CD4-positive, alpha-beta T cell treated with Interleukin-17A for 4 hours (primary cell): ENCODE measurements around the gene MAST4.

Experiments used
- DNase-seq: peaks from one replicate; pipeline ENCODE4 v3.0.0-alpha.2; 2020; ENCODE audit warnings: mixed read lengths

MAST4 gene

GRCh38 chr5:66606713-66607112, 10.5 kb downstream of the MAST4 start:
- no peak for DNase-seq

DNA sequence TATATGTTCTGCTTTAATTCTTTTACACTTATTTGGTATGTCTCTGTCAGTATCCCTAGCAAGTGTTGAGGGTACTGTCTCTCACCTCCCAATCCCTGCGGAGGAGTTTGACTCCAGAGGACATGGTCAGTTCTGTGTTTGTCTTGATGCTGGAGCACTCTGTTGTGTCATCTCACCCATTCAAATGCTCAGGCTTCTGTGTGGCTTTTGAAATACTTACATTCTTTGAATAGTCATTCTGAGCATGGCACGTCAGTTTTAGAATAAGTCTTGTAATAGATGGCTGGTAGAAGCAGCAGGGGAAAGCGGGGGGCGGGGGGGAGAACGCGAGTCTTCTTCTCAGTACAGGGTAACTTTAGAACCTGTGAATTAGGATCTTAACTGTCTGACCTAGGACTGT, 12.3 kb downstream of the MAST4 start:
- DNase-seq: no peak

GRCh38 chr5:66609615-66610014, 13.4 kb downstream of the MAST4 start:
- DNase-seq: no peak

GRCh38 chr5:66612226-66612625, 16.0 kb downstream of the MAST4 start:
- no peak for DNase-seq

DNA sequence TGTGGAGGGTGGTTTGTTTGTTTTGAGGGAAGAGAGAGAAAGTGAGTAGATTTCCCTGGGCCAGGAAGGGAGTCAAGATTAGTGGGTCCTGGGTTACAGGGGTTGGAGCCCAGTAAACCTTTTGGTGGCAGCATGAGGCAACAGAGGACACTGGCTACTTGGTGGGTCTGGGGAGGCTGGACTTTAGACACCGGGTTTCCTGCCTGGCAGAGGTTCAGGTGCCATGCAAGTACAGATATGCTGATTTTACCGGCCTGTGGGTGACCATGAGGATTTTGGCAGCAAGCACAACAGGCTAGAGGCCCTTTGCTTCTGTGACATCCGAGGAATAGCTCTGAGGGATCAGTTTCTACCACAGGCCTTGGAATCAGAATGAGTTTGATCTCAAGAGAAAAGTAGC, 18.9 kb downstream of the MAST4 start:
- no peak for DNase-seq

- DNase-seq: no peak
Measured at GRCh38 chr5:66615894-66616293, 19.7 kb downstream of the MAST4 start.

DNA sequence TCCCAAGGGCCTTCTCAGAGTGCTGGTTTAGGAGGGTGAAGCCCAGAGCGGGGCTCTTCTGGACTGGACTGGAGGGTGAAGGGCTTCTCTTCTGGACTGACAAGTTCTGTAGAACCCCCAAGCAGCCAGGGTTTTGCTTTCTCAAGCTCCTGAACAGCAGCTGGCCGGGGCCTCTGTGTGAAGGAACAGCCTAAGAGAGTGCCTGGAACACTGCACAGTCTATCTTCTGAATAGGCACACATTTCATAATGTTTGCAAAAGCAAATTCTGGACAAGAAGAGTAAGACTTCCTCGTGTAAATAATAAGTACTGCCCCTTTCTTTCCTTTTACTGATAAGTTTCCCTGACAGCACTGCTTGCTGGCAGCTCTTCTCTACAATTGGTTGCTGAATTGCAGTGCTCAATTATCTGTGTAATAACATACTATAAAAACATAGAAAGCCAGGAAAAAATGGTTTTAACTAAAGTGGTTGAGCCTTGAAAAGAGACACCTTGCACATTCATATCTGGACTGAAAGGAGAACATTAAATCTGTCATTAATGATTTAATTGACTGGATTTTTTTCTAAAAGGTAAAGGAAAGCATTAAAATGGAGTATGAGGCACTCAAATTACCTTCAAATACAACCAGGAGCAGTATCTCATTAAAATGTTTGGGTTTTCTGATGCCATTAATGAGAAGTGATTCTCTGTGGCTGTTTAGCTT, 20.5 kb downstream of the MAST4 start:
- DNase-seq: no peak

GRCh38 chr5:66617226-66617861, 21.2 kb downstream of the MAST4 start:
- DNase-seq: no peak

DNA sequence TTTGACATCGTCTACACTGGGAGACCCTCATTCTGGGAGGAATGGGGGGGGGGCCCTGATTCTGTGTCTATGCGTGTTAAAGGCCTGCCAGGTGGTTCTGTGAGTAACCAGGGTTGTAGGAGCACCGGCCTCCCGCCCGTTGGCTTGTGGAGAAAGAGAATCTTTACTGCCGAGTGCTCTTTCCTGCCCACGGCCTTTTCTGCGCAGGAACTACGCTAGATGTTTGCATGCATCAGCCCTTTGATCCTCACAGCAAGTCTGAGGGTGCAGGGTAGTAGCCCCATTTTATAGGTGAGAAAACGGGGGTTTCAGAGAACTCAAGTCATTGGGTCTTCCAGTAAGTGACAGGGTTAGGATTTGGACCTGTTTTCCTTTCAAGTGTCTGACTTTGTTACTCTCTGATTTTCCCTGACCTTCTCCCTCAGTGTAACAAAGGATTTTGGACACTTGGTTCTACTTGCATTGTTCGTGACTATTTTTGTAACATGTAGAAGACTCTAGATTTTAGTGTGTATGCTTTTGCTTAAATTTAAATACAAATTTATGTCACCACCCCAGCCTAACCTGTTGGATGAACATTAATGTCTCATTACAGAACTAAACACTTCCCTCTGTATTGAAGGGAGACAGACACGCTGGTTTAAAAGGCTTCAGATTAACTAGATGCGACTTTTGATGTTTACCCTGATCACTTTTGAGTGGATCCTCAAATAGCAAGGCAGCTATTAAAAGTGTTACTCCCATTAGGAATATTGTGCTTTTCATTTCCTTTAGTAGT, 22.0 kb downstream of the MAST4 start:
- no peak for DNase-seq

GRCh38 chr5:66620711-66621110, 24.5 kb downstream of the MAST4 start:
- DNase-seq: no peak

- DNase-seq: no peak
Measured at GRCh38 chr5:66621146-66621545, 25.0 kb downstream of the MAST4 start.

DNA sequence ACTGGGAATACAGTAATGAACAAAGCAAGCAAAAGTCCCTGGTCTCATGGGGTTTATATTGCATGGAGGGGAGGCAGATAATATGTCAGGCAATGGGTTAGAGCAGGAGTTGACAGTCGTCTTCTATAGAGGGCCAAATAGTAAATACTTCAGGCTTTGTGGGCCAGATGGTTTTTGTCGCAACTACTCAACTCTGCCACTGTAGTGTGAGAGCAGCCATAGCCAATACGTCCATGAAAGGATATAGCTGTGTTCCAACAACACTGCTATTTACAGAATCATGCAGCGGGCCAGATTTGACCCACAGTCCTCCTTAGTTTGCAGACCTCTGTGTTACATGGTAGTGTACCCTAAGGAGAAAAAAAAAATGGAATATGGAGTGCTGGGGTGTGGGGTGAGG, 25.5 kb downstream of the MAST4 start:
- no peak for DNase-seq

DNA sequence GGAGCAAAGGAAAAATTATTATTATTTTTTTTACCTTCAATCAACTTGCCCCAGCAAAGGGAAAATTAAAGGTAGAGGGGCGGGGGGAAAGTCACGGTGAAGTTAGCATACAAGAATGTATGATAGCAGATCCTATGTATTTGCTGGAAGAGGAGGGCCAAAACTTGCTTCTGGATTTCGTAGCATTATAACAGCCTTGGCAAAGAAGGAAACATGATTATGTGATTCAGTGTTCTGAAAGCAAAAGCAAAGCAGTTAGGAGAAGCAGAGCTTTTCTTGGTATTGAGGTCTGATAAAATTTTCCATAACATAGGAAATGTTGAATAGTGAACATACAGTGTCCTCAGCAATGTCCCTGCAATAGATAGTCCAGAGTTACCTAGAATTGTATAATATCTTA, 32.4 kb downstream of the MAST4 start:
- no peak for DNase-seq

- DNase-seq: no peak
Measured at GRCh38 chr5:66629446-66629845, 33.3 kb downstream of the MAST4 start.

GRCh38 chr5:66633754-66634153, 37.6 kb downstream of the MAST4 start:
- DNase-seq: no peak

GRCh38 chr5:66634601-66635000, 38.4 kb downstream of the MAST4 start:
- no peak for DNase-seq

DNA sequence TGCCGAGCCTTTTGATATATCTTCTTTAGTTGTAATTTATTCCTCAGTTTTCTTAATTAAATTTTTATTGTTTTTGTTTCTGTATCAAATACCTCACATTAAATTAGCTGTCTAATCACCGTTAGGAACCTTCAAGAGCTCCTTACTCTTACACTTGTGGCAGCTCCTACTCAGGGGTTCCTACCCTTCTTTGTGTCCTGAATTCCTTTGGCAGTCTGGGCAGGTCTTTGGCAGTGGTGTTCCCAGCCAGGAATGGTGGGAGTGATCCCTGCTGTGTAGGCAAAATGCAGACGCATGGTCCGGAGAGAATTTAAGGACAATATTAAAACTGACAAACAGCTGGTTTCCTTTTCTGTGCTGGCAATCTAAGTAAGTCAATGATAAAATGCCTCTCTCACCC, 41.8 kb downstream of the MAST4 start:
- DNase-seq: no peak

DNA sequence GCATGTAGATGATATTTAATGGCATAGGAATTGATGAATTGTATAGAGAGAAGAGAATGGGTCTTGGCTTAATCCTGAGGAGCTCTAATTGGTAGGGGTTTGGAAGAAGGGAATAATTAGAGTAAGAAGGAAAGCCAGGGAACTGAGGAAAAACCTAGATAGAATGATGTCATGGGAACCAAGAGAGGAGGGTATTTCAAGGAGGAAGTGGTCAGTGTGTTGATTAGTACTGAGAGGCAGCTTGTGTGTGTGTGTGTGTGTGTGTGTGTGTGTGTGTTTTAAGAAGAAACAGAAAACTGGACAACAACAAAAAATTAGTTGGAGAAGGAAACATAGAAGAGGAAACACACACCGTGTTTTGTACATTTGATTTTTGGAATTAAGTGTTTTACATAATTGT, 42.8 kb downstream of the MAST4 start:
- no peak for DNase-seq

DNA sequence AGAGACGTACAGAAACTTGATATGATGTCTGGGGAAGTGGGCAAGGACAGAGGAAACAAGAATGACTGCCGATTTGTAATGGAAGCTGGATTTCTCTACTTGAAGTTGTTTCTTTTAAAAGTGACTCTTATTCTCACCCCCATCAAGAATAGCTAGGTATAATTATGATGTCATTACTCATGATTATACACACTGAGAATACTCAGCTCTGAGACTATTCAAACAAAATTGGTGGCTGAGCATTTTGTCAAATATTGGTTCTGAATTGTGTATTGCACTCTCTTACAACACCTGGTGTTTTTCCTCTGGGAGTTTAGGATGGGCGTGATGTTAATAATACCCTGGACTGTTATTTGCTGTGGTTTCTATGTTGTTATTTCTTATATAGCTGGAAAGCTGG, 46.3 kb downstream of the MAST4 start:
- DNase-seq: no peak

- no peak for DNase-seq
Measured at GRCh38 chr5:66643387-66643786, 47.2 kb downstream of the MAST4 start.

DNA sequence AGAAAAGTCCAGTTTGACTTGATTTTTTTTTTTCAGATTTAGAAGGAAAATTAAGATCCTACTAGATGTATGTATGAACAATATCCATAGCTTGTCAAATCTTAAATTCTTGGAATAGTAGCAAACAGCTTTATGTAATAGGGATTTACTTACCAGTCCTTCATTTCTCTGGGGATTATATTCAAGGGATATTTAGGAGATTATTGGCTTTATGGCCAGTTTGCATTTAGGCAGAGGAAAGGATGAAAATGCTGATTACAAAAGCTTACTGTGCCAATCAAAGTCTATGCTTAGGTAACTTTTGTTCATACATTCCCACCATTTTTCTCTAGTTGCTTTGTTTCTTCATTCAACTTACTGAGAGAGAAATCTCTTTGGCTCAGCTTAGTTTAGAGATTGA, 47.9 kb downstream of the MAST4 start:
- no peak for DNase-seq

DNA sequence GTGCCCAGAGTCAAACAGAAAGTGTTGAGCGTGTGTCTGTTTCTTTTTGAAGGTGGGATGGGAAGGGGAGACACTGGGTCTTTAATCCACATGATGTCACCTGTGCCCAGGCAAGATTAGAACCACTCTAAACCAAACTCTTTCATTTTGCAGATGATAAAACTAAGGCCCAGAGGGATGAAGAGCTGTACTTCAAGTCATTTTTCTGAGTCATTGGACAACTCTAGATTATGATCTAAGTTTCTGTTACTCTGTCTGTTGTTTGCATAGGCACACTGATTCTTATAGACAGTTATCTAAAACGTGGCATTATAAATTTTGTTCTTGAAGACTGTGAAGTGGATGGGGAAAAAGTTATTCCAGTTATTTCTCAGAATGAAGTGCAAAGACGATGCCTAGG, 48.8 kb downstream of the MAST4 start:
- no peak for DNase-seq

- no peak for DNase-seq
Measured at GRCh38 chr5:66646570-66646969, 50.4 kb downstream of the MAST4 start.
